HL-60 (cell line): ENCODE results near the gene OSBPL3.
A peak's percentile ranks its signal among the peaks of the same experiment; 100 is the strongest.

ENCODE experiments used
- DNase-seq, 2 experiments: peaks; one replicate each; pipeline ENCODE4 v3.0.0-alpha.2; 2010 to 2020; ENCODE audit warnings: low read depth in 1 of 2, low spot score in 1 of 2
- H3K27ac ChIP-seq: fragments of 250-450 bp; sonication (Bioruptor Pico); replicated peaks from 2 replicates; pipeline ENCODE4 v1.5.1; 2020; ENCODE audit warnings: mild to moderate bottlenecking, moderate library complexity
- H3K27me3 ChIP-seq: fragments of 250-450 bp; sonication (Bioruptor Pico); 2 replicates; pipeline ENCODE4 v1.5.1; 2021; ENCODE audit warnings: mild to moderate bottlenecking, moderate library complexity; ENCODE audit not compliant: insufficient read depth, poor library complexity, severe bottlenecking
- H3K4me3 ChIP-seq: replicated peaks from 2 replicates; pipeline ENCODE4 v1.5.1; 2011; ENCODE audit warnings: mild to moderate bottlenecking, control low read depth, low read length; ENCODE audit not compliant: insufficient read depth
- GABPA ChIP-seq: IDR thresholded peaks from 2 replicates; pipeline ENCODE4 v1.6.1; 2012; ENCODE audit warnings: low read depth
- POLR2AphosphoS5 ChIP-seq: IDR thresholded peaks from 2 replicates; pipeline ENCODE4 v1.6.1; 2012; ENCODE audit warnings: low read depth
- REST ChIP-seq: IDR thresholded peaks from 2 replicates; pipeline ENCODE4 v1.6.1; 2012; ENCODE audit warnings: low read depth; ENCODE audit not compliant: insufficient replicate concordance
- SPI1 ChIP-seq: IDR thresholded peaks from 2 replicates; pipeline ENCODE4 v1.6.1; 2012; ENCODE audit warnings: low read depth, mild to moderate bottlenecking, borderline replicate concordance
- TF ChIP-seq, protein P1 (sequence below): IDR thresholded peaks from one replicate; pipeline ENCODE4 v1.5.1; 2011; ENCODE audit warnings: low read length, control low read depth, inconsistent platforms; ENCODE audit not compliant: insufficient read depth

The OSBPL3 gene

GRCh38 chr7:24754906-24755506 lies 225.0 kb downstream of the OSBPL3 start:
- DNase-seq = peak in 1 of 2 experiments; percentile 20
- H3K27ac ChIP-seq = no peak overlapping the region
- no peak for TF ChIP-seq POLR2AphosphoS5
- no peak for TF ChIP-seq GABPA
- TF ChIP-seq, protein P1, sequence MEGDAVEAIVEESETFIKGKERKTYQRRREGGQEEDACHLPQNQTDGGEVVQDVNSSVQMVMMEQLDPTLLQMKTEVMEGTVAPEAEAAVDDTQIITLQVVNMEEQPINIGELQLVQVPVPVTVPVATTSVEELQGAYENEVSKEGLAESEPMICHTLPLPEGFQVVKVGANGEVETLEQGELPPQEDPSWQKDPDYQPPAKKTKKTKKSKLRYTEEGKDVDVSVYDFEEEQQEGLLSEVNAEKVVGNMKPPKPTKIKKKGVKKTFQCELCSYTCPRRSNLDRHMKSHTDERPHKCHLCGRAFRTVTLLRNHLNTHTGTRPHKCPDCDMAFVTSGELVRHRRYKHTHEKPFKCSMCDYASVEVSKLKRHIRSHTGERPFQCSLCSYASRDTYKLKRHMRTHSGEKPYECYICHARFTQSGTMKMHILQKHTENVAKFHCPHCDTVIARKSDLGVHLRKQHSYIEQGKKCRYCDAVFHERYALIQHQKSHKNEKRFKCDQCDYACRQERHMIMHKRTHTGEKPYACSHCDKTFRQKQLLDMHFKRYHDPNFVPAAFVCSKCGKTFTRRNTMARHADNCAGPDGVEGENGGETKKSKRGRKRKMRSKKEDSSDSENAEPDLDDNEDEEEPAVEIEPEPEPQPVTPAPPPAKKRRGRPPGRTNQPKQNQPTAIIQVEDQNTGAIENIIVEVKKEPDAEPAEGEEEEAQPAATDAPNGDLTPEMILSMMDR = no peak
- no peak for TF ChIP-seq SPI1
- no peak for TF ChIP-seq REST
- peaks cover 16% of the 10 kb centered on the region for H3K27me3 ChIP-seq
- H3K4me3 ChIP-seq = no peak overlapping the region

DNA sequence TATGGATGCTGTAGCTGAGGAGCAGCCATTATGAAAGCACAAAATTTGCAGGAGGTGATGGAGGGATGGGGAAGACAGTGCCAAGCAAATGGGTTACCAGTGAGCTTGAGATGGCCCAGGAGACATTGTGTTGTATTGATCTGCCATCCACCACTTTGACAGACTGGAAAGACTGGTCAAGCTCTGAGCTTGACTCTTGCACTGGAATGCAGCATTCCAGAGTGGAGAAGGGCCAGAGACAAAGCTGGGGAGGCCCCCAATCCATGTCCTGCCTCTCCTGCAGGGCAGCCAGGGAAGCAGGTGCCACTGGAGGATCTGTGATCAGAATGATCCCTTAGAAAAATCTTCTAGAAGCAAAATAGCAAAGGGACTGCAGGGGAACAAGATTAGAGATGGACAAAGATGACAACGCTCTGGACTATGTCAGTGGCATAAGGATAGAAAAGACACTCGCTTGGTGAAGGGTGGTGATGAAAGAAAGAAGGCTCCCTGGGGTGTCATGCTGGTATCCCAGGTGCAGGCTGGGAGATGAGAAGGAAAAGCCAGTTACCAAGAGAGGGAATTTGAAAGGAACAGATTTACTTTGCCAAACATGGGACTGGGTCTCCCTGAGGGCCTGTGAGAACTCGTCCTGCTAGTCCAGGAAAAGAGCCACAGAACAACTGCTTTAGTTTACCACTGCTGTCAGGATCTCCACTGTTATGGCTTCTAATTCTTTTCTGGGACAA lies 227.7 kb downstream of the OSBPL3 start:
- no peak overlapping the region for H3K4me3 ChIP-seq

More for the DNA sequence above, 227.7 kb downstream of the OSBPL3 start:
- Histone ChIP-seq H3K27me3 (peaks cover 7% of the 10 kb centered on the region), H3K27ac (no peak overlapping the region)
- TF ChIP-seq SPI1 (no peak), REST (no peak), GABPA (no peak), POLR2AphosphoS5 (no peak)
- TF ChIP-seq, protein P1 = no peak
- DNase-seq = no peak
